ENCODE results near the gene CPSF4L. TPM values are rescaled to one million over a fixed set of nuclear protein-coding genes. Genes with fewer than 3 reads are reported as not detected.
A peak's percentile ranks its signal among the peaks of the same experiment; 100 is the strongest.

CPSF4L gene
- total and polyA plus RNA-seq, 2 of the 13 experiments (the other 11 are each of a cell fraction or from before 2014, with no cell fraction given), result 0.73 to 1.6 TPM

- TF ChIP-seq HMG20A (CRISPR knock-in tag; IDR thresholded peaks at IDR 0.05; ENCODE audit: borderline replicate concordance) (peak; percentile 41; the same call in 1 of the 2 replicates), NKX3-1 (CRISPR knock-in tag; IDR thresholded peaks at IDR 0.05) (0 out of 2 replicates have a peak, but pooled peaks have one; percentile 38), RXRB (CRISPR knock-in tag; IDR thresholded peaks at IDR 0.05; ENCODE audit: borderline replicate concordance) (peak; percentile 52), CREB1 (IDR thresholded peaks at IDR 0.05) (no peak), CREB1 (CRISPR knock-in tag; IDR thresholded peaks at IDR 0.05) (peak; percentile 45; the same call in 1 of the 2 replicates), FOXA1 (IDR thresholded peaks at IDR 0.05) (no peak), FOXA1 (CRISPR knock-in tag; IDR thresholded peaks at IDR 0.05) (0 out of 2 replicates have a peak, but pooled peaks have one; percentile 36), PAXIP1 (CRISPR knock-in tag; conservative IDR thresholded peaks at IDR 0.05) (peak; percentile 92), EHMT2 (IDR thresholded peaks at IDR 0.05; ENCODE audit: borderline replicate concordance, low read depth, low read length) (peak; percentile 91; the same call in 1 of the 2 replicates), ZNF431 (CRISPR knock-in tag; IDR thresholded peaks at IDR 0.05; ENCODE audit: borderline replicate concordance, low read depth) (0 out of 2 replicates have a peak, but pooled peaks have one; percentile 41), NCOA2 (CRISPR knock-in tag; IDR thresholded peaks at IDR 0.05) (no peak), SIX1 (CRISPR knock-in tag; IDR thresholded peaks at IDR 0.05; ENCODE audit: borderline replicate concordance) (peak; percentile 64; the same call in 1 of the 2 replicates), RBFOX2 (IDR thresholded peaks at IDR 0.05; ENCODE audit: low read depth, low read length) (no peak), ARNTL (CRISPR knock-in tag; IDR thresholded peaks at IDR 0.05) (0 out of 2 replicates have a peak, but pooled peaks have one; percentile 47), POGK (CRISPR knock-in tag; conservative IDR thresholded peaks at IDR 0.05) (0 out of 2 replicates have a peak, but pooled peaks have one; percentile 8), ZNF24 (IDR thresholded peaks at IDR 0.05) (peak; percentile 43; the same call in 1 of the 2 replicates), FOXP1 (IDR thresholded peaks at IDR 0.05) (no peak), FOXP1 (CRISPR knock-in tag; IDR thresholded peaks at IDR 0.05) (peak; percentile 52; the same call in 1 of the 2 replicates), ZBTB3 (CRISPR knock-in tag; IDR thresholded peaks at IDR 0.05; ENCODE audit: borderline replicate concordance, low read depth) (no peak), ZNF576 (CRISPR knock-in tag; IDR thresholded peaks at IDR 0.05) (no peak), TBP (CRISPR knock-in tag; IDR thresholded peaks at IDR 0.05) (0 out of 2 replicates have a peak, but pooled peaks have one; percentile 13), ZNF747 (CRISPR knock-in tag; IDR thresholded peaks at IDR 0.05; ENCODE audit: borderline replicate concordance) (peak; percentile 85; the same call in 1 of the 2 replicates), ZNF331 (CRISPR knock-in tag; IDR thresholded peaks at IDR 0.05) (peak; percentile 74), KDM1A (CRISPR knock-in tag; IDR thresholded peaks at IDR 0.05) (peak; percentile 77), ZC3H13 (CRISPR knock-in tag; IDR thresholded peaks at IDR 0.05) (no peak)
- TF ChIP-seq, protein P1, sequence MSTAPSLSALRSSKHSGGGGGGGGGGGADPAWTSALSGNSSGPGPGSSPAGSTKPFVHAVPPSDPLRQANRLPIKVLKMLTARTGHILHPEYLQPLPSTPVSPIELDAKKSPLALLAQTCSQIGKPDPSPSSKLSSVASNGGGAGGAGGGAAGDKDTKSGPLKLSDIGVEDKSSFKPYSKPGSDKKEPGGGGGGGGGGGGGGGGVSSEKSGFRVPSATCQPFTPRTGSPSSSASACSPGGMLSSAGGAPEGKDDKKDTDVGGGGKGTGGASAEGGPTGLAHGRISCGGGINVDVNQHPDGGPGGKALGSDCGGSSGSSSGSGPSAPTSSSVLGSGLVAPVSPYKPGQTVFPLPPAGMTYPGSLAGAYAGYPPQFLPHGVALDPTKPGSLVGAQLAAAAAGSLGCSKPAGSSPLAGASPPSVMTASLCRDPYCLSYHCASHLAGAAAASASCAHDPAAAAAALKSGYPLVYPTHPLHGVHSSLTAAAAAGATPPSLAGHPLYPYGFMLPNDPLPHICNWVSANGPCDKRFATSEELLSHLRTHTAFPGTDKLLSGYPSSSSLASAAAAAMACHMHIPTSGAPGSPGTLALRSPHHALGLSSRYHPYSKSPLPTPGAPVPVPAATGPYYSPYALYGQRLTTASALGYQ (CRISPR knock-in tag; IDR thresholded peaks at IDR 0.05), result peak; percentile 71
Observed at GRCh38 chr17:73278049-73278464, 16.4 kb upstream of the CPSF4L start (continued).

Data from HepG2 (cell line).